Bronchial epithelial cell (primary cell): ENCODE measurements around the gene CAPN10. TPM values are rescaled to one million over a fixed set of nuclear protein-coding genes. Genes with fewer than 3 reads are reported as not detected.

Experiments
- DNase-seq: peaks from one replicate; pipeline ENCODE4 v3.0.0-alpha.2; 2010; ENCODE audit warnings: low read depth
- FAIRE-seq: peaks from 2 replicates; lab custom pipeline; 2011; peaks lifted over from hg19 to GRCh38; lab: Jason Lieb, UNC
- H3K27me3 ChIP-seq: 2 replicates; pipeline ENCODE4 v1.5.1; 2011; ENCODE audit warnings: low read length; ENCODE audit not compliant: control insufficient read depth, insufficient read depth
- H3K36me3 ChIP-seq: 2 replicates; pipeline ENCODE4 v1.5.1; 2011; ENCODE audit warnings: low read length; ENCODE audit not compliant: control insufficient read depth, insufficient read depth
- H3K4me3 ChIP-seq: 2 replicates; pipeline ENCODE4 v1.5.1; 2011; ENCODE audit warnings: mild to moderate bottlenecking, low read depth, low read length, control low read depth
- CTCF ChIP-seq: IDR thresholded peaks from 2 replicates; pipeline ENCODE4 v1.5.1; 2011; ENCODE audit warnings: mild to moderate bottlenecking, moderate library complexity, low read length, control low read depth, inconsistent platforms; ENCODE audit not compliant: insufficient read depth, severe bottlenecking
- total RNA-seq: library from RNA; depleted of rRNA; stranded (reverse); fragments of >200 nt; gene quantifications from 2 replicates; pipeline ENCODE4 v1.2.1, GENCODE V29; 2014

The CAPN10 gene
- total RNA-seq, 1 donor from 2014 or later, result 13.4 TPM

- no peak overlapping the region for H3K4me3 ChIP-seq
- no peak for TF ChIP-seq CTCF
- peaks cover 20% of the 10 kb centered on the region for H3K36me3 ChIP-seq
- DNase-seq, result no peak
- no peaks in the 10 kb centered on the region for H3K27me3 ChIP-seq
- FAIRE-seq, result no peak
These were observed 2.1 kb downstream of the CAPN10 start for GRCh38 chr2:240588669-240589068.

GRCh38 chr2:240589375-240589774 lies 2.8 kb downstream of the CAPN10 start:
- Histone ChIP-seq H3K4me3 (no peak overlapping the region), H3K36me3 (peaks cover 23% of the 10 kb centered on the region), H3K27me3 (no peaks in the 10 kb centered on the region)
- no peak for TF ChIP-seq CTCF
- no peak for DNase-seq
- no peak for FAIRE-seq

GRCh38 chr2:240589850-240590525 lies 3.5 kb downstream of the CAPN10 start:
- DNase-seq (no peak), FAIRE-seq (no peak)
- TF ChIP-seq CTCF, result no peak
- H3K4me3 ChIP-seq, result no peak overlapping the region
- H3K27me3 ChIP-seq, result no peaks in the 10 kb centered on the region
- H3K36me3 ChIP-seq, result peaks cover 22% of the 10 kb centered on the region

GRCh38 chr2:240590681-240591111 lies 4.2 kb downstream of the CAPN10 start:
- TF ChIP-seq CTCF, result no peak
- no peak for DNase-seq
- Histone ChIP-seq H3K36me3 (peaks cover 25% of the 10 kb centered on the region), H3K4me3 (no peak overlapping the region), H3K27me3 (no peaks in the 10 kb centered on the region)
- FAIRE-seq, result no peak

GRCh38 chr2:240591226-240591625 lies 4.7 kb downstream of the CAPN10 start:
- Histone ChIP-seq H3K27me3 (no peaks in the 10 kb centered on the region), H3K36me3 (peaks cover 27% of the 10 kb centered on the region), H3K4me3 (no peak overlapping the region)
- TF ChIP-seq CTCF, result no peak
- DNase-seq, result no peak
- FAIRE-seq, result no peak

GRCh38 chr2:240591784-240592183 lies 5.2 kb downstream of the CAPN10 start:
- no peak overlapping the region for H3K4me3 ChIP-seq
- no peaks in the 10 kb centered on the region for H3K27me3 ChIP-seq
- DNase-seq, result no peak
- peaks cover 27% of the 10 kb centered on the region for H3K36me3 ChIP-seq
- TF ChIP-seq CTCF, result no peak
- FAIRE-seq, result no peak
